ENCODE measurements around the gene PITX1. TPM values are rescaled to one million over a fixed set of nuclear protein-coding genes. Genes with fewer than 3 reads are reported as not detected.

PITX1 gene
- total and polyA plus RNA-seq, 2 donors (not counting 3 experiments of a cell fraction or from before 2014, with no cell fraction given), result 0.48 to 6.0 TPM

- ChIA-PET CTCF (no interaction called here), POLR2A (no interaction called here)
- no peak overlapping the region for H3K4me2 ChIP-seq (ENCODE audit: insufficient read depth, low read length)
- H3K4me3 ChIP-seq (replicated peaks in 1 of 3; ENCODE audit: insufficient read depth in 1 of 3, low read depth in 1 of 3, low read length in 3 of 3), result no peak overlapping the region
- H3K9me1 ChIP-seq (replicated peaks; ENCODE audit: control insufficient read depth, extremely low read depth, insufficient read depth, low read length), result no peaks in the 10 kb centered on the region
- H3K79me2 ChIP-seq (ENCODE audit: control insufficient read depth, insufficient read depth, low read length), result no peaks in the 10 kb centered on the region
- no peak overlapping the region for H2AFZ ChIP-seq (ENCODE audit: low read depth, low read length)
- FAIRE-seq (no peak), DNase-seq (ENCODE audit: low read depth, low spot score) (no peak)
- H3K9ac ChIP-seq (replicated peaks; ENCODE audit: extremely low read depth, insufficient read depth, low read length), result no peak overlapping the region
- no peaks in the 10 kb centered on the region for H3K9me3 ChIP-seq (replicated peaks; ENCODE audit: control insufficient read depth, insufficient read depth, low read length)
- no peak overlapping the region for H3K27ac ChIP-seq (ENCODE audit: insufficient read depth, low read depth, low read length)
- dilution Hi-C loops (cut with MboI; ENCODE audit: extremely low pct_ligation_motif_present, low sequenced_read_pairs), result no loop called here
- BruUV-seq (replicated peaks), result no TSS peak
- H3K36me3 ChIP-seq (ENCODE audit: control insufficient read depth in 2 of 2, extremely low read depth in 1 of 2, insufficient read depth in 2 of 2, low read length in 2 of 2), result no peaks in the 10 kb centered on the region
- H3K27me3 ChIP-seq (ENCODE audit: control insufficient read depth in 2 of 2, insufficient read depth in 2 of 2, low read length in 2 of 2), result no peaks in the 10 kb centered on the region
- H3K4me1 ChIP-seq (ENCODE audit: control insufficient read depth, extremely low read depth, insufficient read depth, low read length), result no peaks in the 10 kb centered on the region
- intact Hi-C loops (cut with micrococcal nuclease), result no loop called here
- no peaks in the 10 kb centered on the region for H4K20me1 ChIP-seq (replicated peaks; ENCODE audit: control insufficient read depth, extremely low read depth, insufficient read depth, low read length)
- TF ChIP-seq EZH2 (IDR thresholded peaks at IDR 0.05; ENCODE audit: borderline replicate concordance, low read depth, low read length, severe bottlenecking) (no peak), MYC (IDR thresholded peaks at IDR 0.05; ENCODE audit: low read depth, low read length) (no peak), JUN (IDR thresholded peaks at IDR 0.05; ENCODE audit: borderline replicate concordance, insufficient read depth, insufficient read length, low read depth) (no peak), POLR2AphosphoS5 (IDR thresholded peaks at IDR 0.05; ENCODE audit: insufficient read depth, low read depth, low read length) (no peak), POLR2A (IDR thresholded peaks at IDR 0.05; ENCODE audit: low read depth, low read length) (no peak), GATA2 (IDR thresholded peaks at IDR 0.05; ENCODE audit: insufficient read depth, insufficient read length, low read depth, low read length) (no peak), FOS (IDR thresholded peaks at IDR 0.05; ENCODE audit: borderline replicate concordance, insufficient read depth, low read length) (no peak)
- TF ChIP-seq, protein P1, sequence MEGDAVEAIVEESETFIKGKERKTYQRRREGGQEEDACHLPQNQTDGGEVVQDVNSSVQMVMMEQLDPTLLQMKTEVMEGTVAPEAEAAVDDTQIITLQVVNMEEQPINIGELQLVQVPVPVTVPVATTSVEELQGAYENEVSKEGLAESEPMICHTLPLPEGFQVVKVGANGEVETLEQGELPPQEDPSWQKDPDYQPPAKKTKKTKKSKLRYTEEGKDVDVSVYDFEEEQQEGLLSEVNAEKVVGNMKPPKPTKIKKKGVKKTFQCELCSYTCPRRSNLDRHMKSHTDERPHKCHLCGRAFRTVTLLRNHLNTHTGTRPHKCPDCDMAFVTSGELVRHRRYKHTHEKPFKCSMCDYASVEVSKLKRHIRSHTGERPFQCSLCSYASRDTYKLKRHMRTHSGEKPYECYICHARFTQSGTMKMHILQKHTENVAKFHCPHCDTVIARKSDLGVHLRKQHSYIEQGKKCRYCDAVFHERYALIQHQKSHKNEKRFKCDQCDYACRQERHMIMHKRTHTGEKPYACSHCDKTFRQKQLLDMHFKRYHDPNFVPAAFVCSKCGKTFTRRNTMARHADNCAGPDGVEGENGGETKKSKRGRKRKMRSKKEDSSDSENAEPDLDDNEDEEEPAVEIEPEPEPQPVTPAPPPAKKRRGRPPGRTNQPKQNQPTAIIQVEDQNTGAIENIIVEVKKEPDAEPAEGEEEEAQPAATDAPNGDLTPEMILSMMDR (IDR thresholded peaks at IDR 0.05; ENCODE audit: extremely low read depth in 1 of 2, insufficient read depth in 1 of 2, low read depth in 1 of 2, low read length in 2 of 2), result no peak
- TF ChIP-seq, protein P2, sequence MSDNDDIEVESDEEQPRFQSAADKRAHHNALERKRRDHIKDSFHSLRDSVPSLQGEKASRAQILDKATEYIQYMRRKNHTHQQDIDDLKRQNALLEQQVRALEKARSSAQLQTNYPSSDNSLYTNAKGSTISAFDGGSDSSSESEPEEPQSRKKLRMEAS (IDR thresholded peaks at IDR 0.05; ENCODE audit: insufficient read depth, insufficient read length), result no peak
Observed at GRCh38 chr5:135064235-135064570, 30.2 kb upstream of the PITX1 start.
